Measurements from ENCODE around the gene IGSF3.

IGSF3 gene

DNA sequence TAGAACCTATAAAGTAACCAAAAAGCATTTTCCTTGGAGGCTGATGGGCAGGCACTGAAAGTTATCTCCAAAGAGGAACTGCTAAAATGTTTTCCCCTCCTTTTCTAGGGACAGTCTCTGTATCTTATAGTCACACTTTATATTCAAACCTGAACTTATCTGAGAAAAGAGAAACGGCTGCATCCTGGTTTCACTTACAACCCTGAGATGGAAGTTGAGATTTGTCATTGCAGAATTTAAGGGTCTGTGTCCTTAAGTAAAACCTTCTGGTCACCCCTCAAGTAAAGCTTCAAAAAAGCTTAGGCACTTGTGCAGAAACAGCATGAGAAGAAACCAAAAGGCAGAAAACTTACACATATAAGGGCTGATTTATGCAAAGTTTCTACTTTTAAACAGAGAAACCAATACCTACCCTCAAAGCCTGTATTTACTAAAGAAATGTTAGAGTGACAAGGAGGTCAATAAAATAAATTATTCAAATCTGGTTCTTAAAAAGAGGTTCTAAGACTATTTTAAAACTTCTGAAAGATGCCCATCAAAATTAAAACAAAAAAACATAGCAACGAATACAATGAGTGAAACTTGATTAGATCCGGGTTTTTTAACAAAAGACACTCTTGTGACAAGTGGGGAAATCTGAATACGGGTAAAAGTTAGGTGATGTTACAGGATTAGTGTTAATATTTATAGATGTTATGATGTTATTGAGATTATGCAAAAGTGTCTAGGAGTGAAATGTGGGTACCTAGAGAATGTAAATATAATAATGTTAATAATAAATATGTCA is 106.6 kb downstream of the IGSF3 start:
- Histone ChIP-seq H3K9me3 (no peaks in the 10 kb centered on the region), H3K36me3 (peaks cover 4% of the 10 kb centered on the region), H3K27me3 (no peaks in the 10 kb centered on the region), H3K27ac (peak overlapping the region; percentile 58), H3K4me3 (ENCODE audit: low read depth in 1 of 2, low read length in 1 of 2) (no peak overlapping the region), H3K4me1 (ENCODE audit: control insufficient read depth in 1 of 2, insufficient read depth in 1 of 2, low read depth in 1 of 2, low read length in 1 of 2) (peaks cover 61 to 88% of the 10 kb centered on the region in 2 experiments)
- TF ChIP-seq, protein P1, sequence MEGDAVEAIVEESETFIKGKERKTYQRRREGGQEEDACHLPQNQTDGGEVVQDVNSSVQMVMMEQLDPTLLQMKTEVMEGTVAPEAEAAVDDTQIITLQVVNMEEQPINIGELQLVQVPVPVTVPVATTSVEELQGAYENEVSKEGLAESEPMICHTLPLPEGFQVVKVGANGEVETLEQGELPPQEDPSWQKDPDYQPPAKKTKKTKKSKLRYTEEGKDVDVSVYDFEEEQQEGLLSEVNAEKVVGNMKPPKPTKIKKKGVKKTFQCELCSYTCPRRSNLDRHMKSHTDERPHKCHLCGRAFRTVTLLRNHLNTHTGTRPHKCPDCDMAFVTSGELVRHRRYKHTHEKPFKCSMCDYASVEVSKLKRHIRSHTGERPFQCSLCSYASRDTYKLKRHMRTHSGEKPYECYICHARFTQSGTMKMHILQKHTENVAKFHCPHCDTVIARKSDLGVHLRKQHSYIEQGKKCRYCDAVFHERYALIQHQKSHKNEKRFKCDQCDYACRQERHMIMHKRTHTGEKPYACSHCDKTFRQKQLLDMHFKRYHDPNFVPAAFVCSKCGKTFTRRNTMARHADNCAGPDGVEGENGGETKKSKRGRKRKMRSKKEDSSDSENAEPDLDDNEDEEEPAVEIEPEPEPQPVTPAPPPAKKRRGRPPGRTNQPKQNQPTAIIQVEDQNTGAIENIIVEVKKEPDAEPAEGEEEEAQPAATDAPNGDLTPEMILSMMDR (IDR thresholded peaks at IDR 0.05) = no peak

DNA sequence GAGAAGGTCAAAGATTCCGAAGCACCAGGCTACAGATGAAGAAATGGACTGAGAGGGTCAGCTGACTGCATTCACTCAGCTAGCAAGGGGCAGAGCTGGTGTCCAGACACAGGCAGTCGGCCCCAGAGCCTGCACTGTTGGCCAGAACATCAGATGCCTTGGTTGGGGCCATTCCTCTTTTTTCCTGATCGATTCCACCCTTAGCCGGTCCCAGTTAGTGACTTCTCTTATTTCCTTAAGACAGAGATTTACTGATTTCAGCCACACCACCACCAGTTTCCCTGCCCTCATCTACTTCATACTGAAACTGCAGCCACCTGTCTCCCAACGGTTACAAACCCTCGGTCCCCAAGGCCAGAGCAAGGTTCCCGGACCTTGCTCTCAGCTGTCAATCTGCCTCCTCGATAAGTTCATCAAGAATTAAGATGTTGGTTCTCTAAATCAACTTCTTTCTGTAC is 108.2 kb downstream of the IGSF3 start:
- Histone ChIP-seq H3K9me3 (no peaks in the 10 kb centered on the region), H3K4me3 (ENCODE audit: low read depth in 1 of 2, low read length in 1 of 2) (no peak overlapping the region), H3K36me3 (peaks cover 4% of the 10 kb centered on the region), H3K27me3 (no peaks in the 10 kb centered on the region), H3K4me1 (ENCODE audit: control insufficient read depth in 1 of 2, insufficient read depth in 1 of 2, low read depth in 1 of 2, low read length in 1 of 2) (peaks cover 58 to 92% of the 10 kb centered on the region in 2 experiments), H3K27ac (peak overlapping the region; percentile 47)
- TF ChIP-seq, protein P1 (IDR thresholded peaks at IDR 0.05) = no peak

DNA sequence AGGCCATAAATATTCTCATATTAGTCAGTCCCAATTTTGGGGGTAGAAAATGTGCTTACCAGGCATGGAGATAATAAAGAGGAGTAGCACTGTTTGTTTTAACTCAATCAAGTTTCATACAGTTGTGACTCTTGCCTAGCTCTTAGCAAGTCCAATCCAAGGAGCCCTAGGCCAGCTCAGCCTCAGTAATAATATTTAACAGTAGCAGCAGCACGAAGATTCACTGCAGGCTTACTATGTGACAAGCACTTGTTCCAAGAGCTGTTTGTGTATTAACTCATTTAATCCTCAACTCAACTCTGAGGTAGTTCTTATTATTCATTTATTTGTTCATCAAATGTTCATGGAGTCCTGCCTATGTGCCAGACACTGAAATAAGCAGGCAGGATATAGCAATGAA is 109.0 kb downstream of the IGSF3 start:
- Histone ChIP-seq H3K27ac (peak overlapping the region; percentile 47), H3K4me1 (ENCODE audit: control insufficient read depth in 1 of 2, insufficient read depth in 1 of 2, low read depth in 1 of 2, low read length in 1 of 2) (peaks cover 59 to 90% of the 10 kb centered on the region in 2 experiments), H3K4me3 (ENCODE audit: low read depth in 1 of 2, low read length in 1 of 2) (no peak overlapping the region), H3K36me3 (peaks cover 4% of the 10 kb centered on the region), H3K9me3 (no peaks in the 10 kb centered on the region), H3K27me3 (no peaks in the 10 kb centered on the region)
- TF ChIP-seq, protein P1 (IDR thresholded peaks at IDR 0.05) = no peak

DNA sequence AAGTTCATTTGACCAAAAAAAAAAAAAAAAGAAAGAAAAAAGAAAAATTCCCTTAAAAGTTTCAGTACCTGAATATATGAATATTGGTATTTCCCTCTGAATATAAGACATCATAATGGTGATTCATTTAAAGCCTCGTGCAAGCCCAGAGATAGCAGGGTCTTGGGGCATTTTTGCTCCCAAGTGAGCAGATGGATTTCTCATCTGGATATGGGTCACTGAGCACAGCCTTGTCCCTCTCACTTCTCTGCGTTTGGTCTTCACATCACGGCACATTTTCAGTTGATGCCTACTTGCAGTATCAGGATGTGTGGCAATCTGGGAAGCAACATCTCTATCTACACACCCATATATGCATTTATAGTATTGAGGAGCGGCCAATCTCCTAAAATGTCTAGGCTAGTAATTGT is 109.4 kb downstream of the IGSF3 start:
- H3K36me3 ChIP-seq = peaks cover 4% of the 10 kb centered on the region
- H3K4me1 ChIP-seq (ENCODE audit: control insufficient read depth in 1 of 2, insufficient read depth in 1 of 2, low read depth in 1 of 2, low read length in 1 of 2) = peaks cover 64 to 90% of the 10 kb centered on the region in 2 experiments
- H3K9me3 ChIP-seq = no peaks in the 10 kb centered on the region
- TF ChIP-seq, protein P1 (IDR thresholded peaks at IDR 0.05) = no peak
- H3K4me3 ChIP-seq (ENCODE audit: low read depth in 1 of 2, low read length in 1 of 2) = no peak overlapping the region
- no peaks in the 10 kb centered on the region for H3K27me3 ChIP-seq
- peak overlapping the region; percentile 47 for H3K27ac ChIP-seq

DNA sequence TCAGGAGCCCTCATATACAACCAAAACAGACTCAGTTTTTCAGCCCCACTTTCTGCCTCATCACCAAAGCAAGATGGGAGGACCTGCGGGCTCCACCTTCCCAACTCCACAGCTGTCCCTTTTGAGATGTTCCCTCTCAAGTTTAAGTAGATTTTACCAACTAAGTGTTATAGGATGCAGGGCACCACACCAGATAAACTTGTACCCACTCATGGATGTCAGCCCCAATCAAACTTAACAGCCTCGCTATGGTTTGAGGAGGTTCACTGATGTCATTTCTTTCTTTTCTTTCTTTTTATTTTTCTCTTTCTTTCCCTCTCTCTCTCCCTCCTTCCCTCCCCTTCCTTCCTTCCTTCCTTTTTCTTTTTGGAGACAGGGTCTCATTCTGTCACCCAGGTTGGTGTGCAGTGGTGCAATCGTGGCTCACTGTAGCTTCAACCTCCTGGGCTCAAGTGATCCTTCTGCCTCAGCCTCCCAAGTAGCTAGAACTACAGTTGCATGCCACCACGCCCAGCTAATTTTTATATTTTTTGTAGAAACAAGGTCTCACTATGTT is 110.1 kb downstream of the IGSF3 start:
- Histone ChIP-seq H3K36me3 (peaks cover 4% of the 10 kb centered on the region), H3K27me3 (no peaks in the 10 kb centered on the region), H3K9me3 (no peaks in the 10 kb centered on the region), H3K4me3 (ENCODE audit: low read depth in 1 of 2, low read length in 1 of 2) (no peak overlapping the region), H3K4me1 (ENCODE audit: control insufficient read depth in 1 of 2, insufficient read depth in 1 of 2, low read depth in 1 of 2, low read length in 1 of 2) (peaks cover 65 to 87% of the 10 kb centered on the region in 2 experiments), H3K27ac (peak overlapping the region; percentile 51)
- TF ChIP-seq, protein P1 (IDR thresholded peaks at IDR 0.05) = no peak

All from neutrophil (primary cell).